Hair follicular keratinocyte (primary cell): ENCODE measurements around the gene TIGD2. TPM values are rescaled to one million over a fixed set of nuclear protein-coding genes. Genes with fewer than 3 reads are reported as not detected.

Source experiments
- total RNA-seq: library from RNA; depleted of rRNA; stranded (reverse); fragments of >200 nt; gene quantifications from 2 replicates; pipeline ENCODE4 v1.2.3, GENCODE V29; 2015

The TIGD2 gene
- 6.4 and 6.8 TPM in 2 replicates for total RNA-seq

DNA sequence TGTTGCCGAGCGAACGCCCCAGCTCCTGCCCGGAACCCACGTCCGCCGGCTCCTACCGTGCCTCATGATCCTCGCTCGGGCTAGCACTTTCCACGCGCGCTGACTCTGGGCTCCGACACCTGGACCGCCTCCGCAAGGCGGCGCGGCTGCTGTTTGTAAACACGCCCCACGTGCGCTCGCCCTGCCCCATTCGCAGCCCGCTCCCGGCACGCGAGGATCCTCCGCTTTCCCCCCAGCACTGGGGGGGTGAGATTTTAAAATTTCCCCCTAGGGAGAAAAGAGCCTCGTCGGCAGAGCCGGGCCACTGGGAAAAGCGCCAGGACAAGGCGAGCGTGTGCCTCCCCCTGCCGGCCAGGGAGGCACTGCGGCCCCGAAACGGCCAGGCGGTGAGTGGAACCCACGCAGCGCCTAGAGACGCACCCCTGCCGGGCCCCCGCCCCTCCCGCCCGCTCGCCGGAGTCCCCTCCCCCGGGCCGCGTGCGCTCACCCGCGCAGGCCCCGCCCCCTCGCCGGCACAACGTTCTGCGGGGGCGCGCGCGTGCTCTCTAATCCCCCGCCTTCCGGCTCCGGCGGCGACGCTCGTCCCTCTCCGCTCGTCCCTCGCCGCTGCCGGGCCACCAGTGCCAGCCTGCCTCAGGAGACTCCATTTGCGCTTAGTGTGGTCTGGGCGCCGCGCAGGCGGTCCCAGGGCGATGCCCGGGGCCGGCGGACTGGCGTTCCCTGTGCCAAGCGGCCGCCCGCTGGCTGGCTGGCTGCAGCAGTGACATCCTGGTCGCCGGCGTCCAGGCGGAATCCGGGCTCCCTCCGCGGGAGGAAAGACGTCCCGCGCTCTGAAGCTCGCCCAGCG lies at the start of gene TIGD2:
TSS of gene TIGD2 (plus strand) at position 548 of the 847 bp plus-strand sequence. CDS start 1,442 bp downstream, outside the sequence.

Other genes with a start within 250 kb of the TIGD2 start
- gene FAM13A, start 54.3 kb upstream of the TIGD2 start, total RNA-seq, result 4.0 and 5.0 TPM in 2 replicates
- not detected in 2 replicates for gene GPRIN3, start 196.3 kb downstream of the TIGD2 start, total RNA-seq